GF-D8 (cell line): ENCODE measurements around the gene RSPH6A.

Experiments
- DNase-seq: peaks from one replicate; lab custom pipeline; 2025; lab: John Stamatoyannopoulos, UW

The RSPH6A gene

DNA sequence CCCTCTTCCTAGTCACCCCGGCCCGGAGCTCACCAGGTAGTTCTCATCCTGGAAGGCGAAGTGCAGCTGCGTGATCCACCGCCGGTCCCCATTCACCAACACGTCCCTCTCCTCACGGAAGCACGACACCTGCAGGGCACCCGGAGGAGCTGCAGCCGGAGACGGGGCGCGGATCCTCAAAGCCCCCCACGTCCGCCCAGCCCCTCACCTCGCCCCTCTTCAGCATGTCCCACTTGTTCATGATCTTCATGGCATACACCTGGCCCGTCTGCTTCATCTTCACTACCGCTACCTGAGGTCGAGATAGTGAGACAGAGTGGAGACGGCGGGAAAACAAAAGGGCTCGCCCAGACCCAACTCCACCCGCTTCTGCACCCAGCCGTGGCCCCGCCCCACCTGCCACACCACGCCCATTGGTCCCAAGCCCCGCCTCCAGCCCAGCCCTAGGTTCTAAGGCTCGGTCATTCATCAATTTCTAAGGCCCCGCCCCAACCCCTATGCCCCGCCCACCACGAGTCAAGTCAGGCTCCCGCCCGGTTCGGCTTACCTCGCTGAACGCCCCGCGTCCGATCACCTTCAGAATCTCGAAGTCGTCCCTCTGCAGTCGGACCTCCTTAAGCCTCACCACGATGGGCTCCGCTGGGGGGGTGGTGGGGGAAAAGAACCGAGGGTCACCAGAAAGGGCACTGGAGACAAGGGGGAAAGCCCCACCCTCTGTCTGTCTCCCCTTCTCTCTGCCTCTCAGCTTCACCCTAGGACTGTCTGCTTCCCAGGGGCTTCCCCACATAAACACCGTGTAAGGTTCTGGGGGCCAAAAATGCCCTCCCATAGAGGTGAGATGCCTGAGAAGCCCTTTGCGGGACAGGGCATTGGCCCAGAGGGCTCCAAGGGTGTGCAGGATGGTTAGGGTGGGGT lies 35.6 kb downstream of the RSPH6A start:
- no peak for DNase-seq

DNA sequence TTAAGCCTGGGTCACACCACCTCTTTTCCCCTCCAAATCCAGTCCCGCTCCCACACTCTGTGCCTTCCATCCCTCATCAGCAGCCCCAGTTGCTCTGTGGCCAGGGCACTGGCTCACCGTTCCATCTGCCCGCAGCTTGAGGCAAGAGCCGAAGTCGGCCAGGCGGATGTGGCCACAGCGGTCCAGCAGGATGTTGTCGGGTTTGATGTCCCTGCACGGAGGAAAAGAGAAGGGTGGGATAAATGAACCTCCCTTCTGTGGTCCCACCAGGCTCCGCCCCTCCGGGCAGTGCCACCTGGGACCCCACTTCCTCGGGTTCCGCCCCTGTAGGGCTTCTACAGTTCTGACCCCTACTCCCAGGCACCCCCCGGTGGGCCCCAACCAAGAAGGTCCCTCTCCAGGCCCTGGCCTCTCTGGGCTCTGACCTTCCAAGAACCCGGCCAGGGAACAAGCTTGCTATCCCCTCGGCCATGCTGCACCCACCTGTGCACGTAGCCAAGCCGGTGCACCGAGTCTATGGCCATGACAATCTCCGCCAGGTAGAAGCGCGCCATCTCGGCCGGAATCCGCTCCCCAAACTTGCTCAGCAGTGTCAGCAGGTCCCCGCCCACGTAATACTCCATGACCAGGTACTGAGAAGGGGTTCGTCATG lies 37.0 kb downstream of the RSPH6A start:
- no peak for DNase-seq

GRCh38 chr19:45777395-45777961 lies 37.6 kb downstream of the RSPH6A start:
- DNase-seq, result no peak

GRCh38 chr19:45774765-45775164 lies 40.3 kb downstream of the RSPH6A start:
- DNase-seq, result no peak

GRCh38 chr19:45773384-45773783 lies 41.7 kb downstream of the RSPH6A start:
- DNase-seq, result no peak

GRCh38 chr19:45772912-45773311 lies 42.2 kb downstream of the RSPH6A start:
- DNase-seq, result no peak

- DNase-seq, result no peak
Observed at GRCh38 chr19:45772130-45772840, 42.8 kb downstream of the RSPH6A start.

- DNase-seq, result no peak
Observed at GRCh38 chr19:45771311-45771933, 43.7 kb downstream of the RSPH6A start.

- peak; percentile 35 for DNase-seq
Observed at GRCh38 chr19:45770192-45771101, 44.7 kb downstream of the RSPH6A start.

DNA sequence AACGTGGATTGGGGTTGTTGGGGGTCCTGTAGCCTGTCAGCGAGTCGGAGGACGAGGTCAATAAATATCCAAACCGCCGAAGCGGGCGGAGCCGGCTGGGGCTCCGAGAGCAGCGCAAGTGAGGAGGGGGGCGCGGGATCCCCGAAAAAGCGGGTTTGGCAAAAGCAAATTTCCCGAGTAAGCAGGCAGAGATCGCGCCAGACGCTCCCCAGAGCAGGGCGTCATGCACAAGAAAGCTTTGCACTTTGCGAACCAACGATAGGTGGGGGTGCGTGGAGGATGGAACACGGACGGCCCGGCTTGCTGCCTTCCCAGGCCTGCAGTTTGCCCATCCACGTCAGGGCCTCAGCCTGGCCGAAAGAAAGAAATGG lies 45.3 kb downstream of the RSPH6A start:
- DNase-seq, result no peak

DNA sequence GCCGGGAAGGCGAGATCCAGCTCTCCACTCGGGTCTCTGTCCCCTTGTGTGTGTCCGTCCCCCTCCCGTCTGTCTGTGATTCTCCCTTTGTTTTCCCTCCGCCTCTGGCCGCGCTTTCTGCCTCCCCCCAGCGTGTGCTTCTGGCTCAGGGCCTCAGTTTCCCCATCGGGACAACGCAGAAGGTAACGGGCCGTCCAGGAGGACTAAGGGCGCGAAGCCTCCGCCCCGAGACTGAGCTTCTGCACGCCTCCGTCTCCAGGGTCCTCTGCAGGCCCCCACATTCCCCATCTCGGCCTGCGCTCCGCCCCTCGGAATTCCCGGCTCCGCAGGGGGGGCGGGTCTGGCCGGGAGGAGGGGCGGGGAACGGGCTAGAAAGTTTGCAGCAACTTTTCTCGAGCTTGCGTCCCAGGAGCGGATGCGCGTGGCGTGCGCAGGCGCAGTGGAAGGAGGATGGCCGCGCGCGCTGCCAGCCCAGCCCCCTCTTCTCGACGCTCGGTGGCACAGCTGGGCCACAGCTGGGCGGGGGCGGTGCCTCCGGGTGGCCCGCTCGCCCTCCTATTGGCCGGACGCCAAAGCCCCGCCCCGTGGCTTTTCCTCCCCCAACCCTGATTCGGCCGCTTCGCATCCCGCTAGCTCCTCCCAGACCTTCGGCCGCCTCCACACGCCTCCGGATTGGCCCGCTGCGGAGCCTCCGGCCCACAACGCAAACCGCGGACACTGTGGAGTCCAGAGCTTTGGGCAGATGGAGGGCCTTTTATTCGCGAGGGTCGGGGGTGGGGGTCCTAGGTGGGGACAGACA lies 45.9 kb downstream of the RSPH6A start, which contains the start of gene SIX5:
TSS of gene SIX5 (minus strand) at position 269 of the 799 bp plus-strand sequence. CDS start 408 bp downstream, outside the sequence.
- peak; percentile 92 for DNase-seq

GRCh38 chr19:45768655-45768983 lies 46.5 kb downstream of the RSPH6A start:
- DNase-seq, result peak; percentile 17

DNA sequence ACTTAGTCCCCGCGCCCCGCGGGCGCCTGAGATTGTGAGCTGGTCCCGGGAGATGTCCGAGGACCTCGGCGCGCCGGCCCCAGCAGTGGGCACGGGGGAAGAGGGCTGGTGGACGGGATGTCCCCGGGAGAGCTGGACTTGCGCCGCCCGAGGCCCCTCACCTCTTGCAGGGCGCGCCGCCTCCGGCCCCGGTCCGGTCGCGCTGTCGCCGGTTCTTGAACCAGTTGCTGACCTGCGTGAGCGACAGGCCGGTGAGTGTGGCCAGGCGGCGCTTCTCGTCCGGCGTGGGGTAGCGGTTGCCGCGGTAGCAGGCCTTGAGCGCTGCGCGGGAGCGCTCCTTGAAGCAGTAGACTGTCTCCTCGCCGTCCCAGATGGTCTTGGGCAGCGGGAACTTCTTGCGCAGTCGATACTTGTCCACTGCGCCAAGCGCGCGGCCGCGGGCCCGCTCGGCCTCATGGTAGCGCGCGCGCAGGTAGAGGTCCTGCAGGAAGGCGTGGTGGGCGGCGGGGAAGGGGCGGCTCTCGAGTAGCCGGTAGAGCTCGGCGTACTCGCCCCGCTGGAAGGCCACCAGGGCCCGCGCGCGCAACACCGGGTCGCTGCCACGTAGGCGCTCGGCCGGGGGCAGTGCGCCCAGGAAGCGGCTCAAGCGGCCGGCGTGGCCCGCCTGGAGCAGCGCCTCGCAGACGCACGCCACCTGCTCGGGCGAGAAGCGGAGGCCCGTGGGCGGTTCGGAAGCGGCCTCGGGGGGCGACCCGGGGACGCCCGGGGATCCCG lies 47.0 kb downstream of the RSPH6A start:
- DNase-seq, result no peak

- DNase-seq, result no peak
Observed at GRCh38 chr19:45767410-45767880, 47.7 kb downstream of the RSPH6A start.

DNA sequence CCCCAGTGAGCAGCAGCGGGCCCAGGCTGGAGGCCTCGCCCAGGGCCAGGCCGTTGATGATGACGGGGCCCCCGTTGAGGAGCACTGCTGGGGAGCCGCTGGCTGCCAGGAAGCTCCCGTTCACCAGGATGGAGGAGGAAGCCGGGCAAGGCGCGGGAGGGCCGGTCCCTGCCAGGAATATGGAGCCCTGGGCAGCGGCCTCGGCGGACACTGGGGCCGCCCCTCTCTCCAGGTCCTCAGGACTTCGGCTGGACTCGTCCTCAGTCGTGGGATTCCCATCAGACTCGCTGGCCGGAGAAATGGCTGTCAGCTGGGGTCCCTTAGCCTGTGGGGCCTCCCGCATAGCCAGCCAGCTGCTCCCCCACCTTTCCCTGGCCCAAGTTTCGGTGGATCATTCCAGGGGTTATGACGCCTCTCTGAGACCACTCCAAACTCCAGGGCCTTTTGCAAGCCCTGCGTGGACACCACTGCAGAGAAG lies 48.2 kb downstream of the RSPH6A start:
- DNase-seq, result no peak

- no peak for DNase-seq
Observed at GRCh38 chr19:45766296-45766868, 48.7 kb downstream of the RSPH6A start.

- DNase-seq, result no peak
Observed at GRCh38 chr19:45765702-45766295, 49.3 kb downstream of the RSPH6A start.
